GM18502 (cell line): ENCODE results near the gene NQO1.
"Not testable (repeated sequence)": the region's sequence is repeated elsewhere in the genome, so short reads cannot be mapped to it uniquely, and the experiment has no call there.

Experiments
- ATAC-seq: cut with Tn5 transposase; IDR thresholded peaks from one replicate; pipeline ENCODE4 v1.9.1; 2021; ENCODE audit warnings: mild to moderate bottlenecking; ENCODE audit not compliant: unreplicated experiment, poor library complexity

The NQO1 gene

GRCh38 chr16:69744363-69745231 lies 18.2 kb upstream of the NQO1 start:
- ATAC-seq, result no peak

GRCh38 chr16:69741951-69742904 lies 15.9 kb upstream of the NQO1 start:
- ATAC-seq, result no peak

- no peak for ATAC-seq
Measured at GRCh38 chr16:69741519-69741918, 15.2 kb upstream of the NQO1 start.

- no peak for ATAC-seq
Measured at GRCh38 chr16:69732101-69732500, 5.7 kb upstream of the NQO1 start.

GRCh38 chr16:69731280-69731679 lies 4.9 kb upstream of the NQO1 start:
- not testable (repeated sequence) for ATAC-seq

- not testable (repeated sequence) for ATAC-seq
Measured at GRCh38 chr16:69729030-69729429, 2.7 kb upstream of the NQO1 start.

- ATAC-seq, result no peak
Measured at GRCh38 chr16:69727916-69728270, 1.5 kb upstream of the NQO1 start.

- no peak for ATAC-seq
Measured at GRCh38 chr16:69725480-69726312, 664 bp downstream of the NQO1 start.

GRCh38 chr16:69724981-69725479 lies 1.3 kb downstream of the NQO1 start:
- ATAC-seq, result no peak

GRCh38 chr16:69724414-69724873 lies 1.9 kb downstream of the NQO1 start:
- no peak for ATAC-seq

GRCh38 chr16:69721441-69721957 lies 4.9 kb downstream of the NQO1 start:
- no peak for ATAC-seq

GRCh38 chr16:69720822-69721430 lies 5.4 kb downstream of the NQO1 start:
- no peak for ATAC-seq

- ATAC-seq, result no peak
Measured at GRCh38 chr16:69718111-69718764, 8.1 kb downstream of the NQO1 start.

GRCh38 chr16:69717066-69717465 lies 9.3 kb downstream of the NQO1 start:
- ATAC-seq, result no peak

GRCh38 chr16:69712914-69713581 lies 13.3 kb downstream of the NQO1 start:
- no peak for ATAC-seq

GRCh38 chr16:69712277-69712676 lies 14.1 kb downstream of the NQO1 start:
- ATAC-seq, result no peak

GRCh38 chr16:69711115-69711740 lies 15.1 kb downstream of the NQO1 start:
- no peak for ATAC-seq
